Fibroblast of peridontal ligament (primary cell): Measurements from ENCODE around the gene AXIN1.

Experiments
- DNase-seq: peaks from one replicate; pipeline ENCODE4 v3.0.0-alpha.2; 2010; ENCODE audit errors: extremely low read depth

AXIN1 gene

GRCh38 chr16:303760-304505 is 48.6 kb downstream of the AXIN1 start:
- DNase-seq: no peak

- DNase-seq: no peak
Measured at GRCh38 chr16:301950-302349, 50.6 kb downstream of the AXIN1 start.

GRCh38 chr16:301235-301634 is 51.3 kb downstream of the AXIN1 start:
- no peak for DNase-seq

- DNase-seq: no peak
Measured at GRCh38 chr16:297832-298231, 54.7 kb downstream of the AXIN1 start.

- DNase-seq: no peak
Measured at GRCh38 chr16:296806-297510, 55.6 kb downstream of the AXIN1 start.

- DNase-seq: no peak
Measured at GRCh38 chr16:296276-296675, 56.2 kb downstream of the AXIN1 start.

- no peak for DNase-seq
Measured at GRCh38 chr16:293043-293775, 59.3 kb downstream of the AXIN1 start.

GRCh38 chr16:291539-291938 is 61.0 kb downstream of the AXIN1 start:
- no peak for DNase-seq

- DNase-seq: no peak
Measured at GRCh38 chr16:290681-291405, 61.7 kb downstream of the AXIN1 start.

GRCh38 chr16:290015-290680 is 62.4 kb downstream of the AXIN1 start:
- no peak for DNase-seq

GRCh38 chr16:289395-289997 is 63.0 kb downstream of the AXIN1 start:
- no peak for DNase-seq

GRCh38 chr16:287981-288920 is 64.3 kb downstream of the AXIN1 start:
- no peak for DNase-seq

GRCh38 chr16:287298-287811 is 65.2 kb downstream of the AXIN1 start:
- DNase-seq: no peak

- no peak for DNase-seq
Measured at GRCh38 chr16:286491-287297, 65.8 kb downstream of the AXIN1 start.

GRCh38 chr16:285146-286055 is 67.1 kb downstream of the AXIN1 start:
- DNase-seq: no peak

GRCh38 chr16:284204-285120 is 68.1 kb downstream of the AXIN1 start:
- no peak for DNase-seq
